ENCODE measurements around the gene OSBPL6. TPM values are rescaled to one million over a fixed set of nuclear protein-coding genes. Genes with fewer than 3 reads are reported as not detected.
A peak's percentile ranks its signal among the peaks of the same experiment; 100 is the strongest.

OSBPL6 gene
- total and polyA plus RNA-seq, 9 of the 15 experiments (the other 6 are each of a cell fraction or from before 2014, with no cell fraction given), result 3.4 to 12.7 (median 9.3) TPM

- TF ChIP-seq, protein P1, sequence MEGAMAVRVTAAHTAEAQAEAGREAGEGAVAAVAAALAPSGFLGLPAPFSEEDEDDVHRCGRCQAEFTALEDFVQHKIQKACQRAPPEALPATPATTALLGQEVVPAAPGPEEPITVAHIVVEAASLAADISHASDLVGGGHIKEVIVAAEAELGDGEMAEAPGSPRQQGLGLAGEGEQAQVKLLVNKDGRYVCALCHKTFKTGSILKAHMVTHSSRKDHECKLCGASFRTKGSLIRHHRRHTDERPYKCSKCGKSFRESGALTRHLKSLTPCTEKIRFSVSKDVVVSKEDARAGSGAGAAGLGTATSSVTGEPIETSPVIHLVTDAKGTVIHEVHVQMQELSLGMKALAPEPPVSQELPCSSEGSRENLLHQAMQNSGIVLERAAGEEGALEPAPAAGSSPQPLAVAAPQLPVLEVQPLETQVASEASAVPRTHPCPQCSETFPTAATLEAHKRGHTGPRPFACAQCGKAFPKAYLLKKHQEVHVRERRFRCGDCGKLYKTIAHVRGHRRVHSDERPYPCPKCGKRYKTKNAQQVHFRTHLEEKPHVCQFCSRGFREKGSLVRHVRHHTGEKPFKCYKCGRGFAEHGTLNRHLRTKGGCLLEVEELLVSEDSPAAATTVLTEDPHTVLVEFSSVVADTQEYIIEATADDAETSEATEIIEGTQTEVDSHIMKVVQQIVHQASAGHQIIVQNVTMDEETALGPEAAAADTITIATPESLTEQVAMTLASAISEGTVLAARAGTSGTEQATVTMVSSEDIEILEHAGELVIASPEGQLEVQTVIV (CRISPR knock-in tag; IDR thresholded peaks at IDR 0.05; ENCODE audit: borderline replicate concordance), result no peak
- TF ChIP-seq, protein P2, sequence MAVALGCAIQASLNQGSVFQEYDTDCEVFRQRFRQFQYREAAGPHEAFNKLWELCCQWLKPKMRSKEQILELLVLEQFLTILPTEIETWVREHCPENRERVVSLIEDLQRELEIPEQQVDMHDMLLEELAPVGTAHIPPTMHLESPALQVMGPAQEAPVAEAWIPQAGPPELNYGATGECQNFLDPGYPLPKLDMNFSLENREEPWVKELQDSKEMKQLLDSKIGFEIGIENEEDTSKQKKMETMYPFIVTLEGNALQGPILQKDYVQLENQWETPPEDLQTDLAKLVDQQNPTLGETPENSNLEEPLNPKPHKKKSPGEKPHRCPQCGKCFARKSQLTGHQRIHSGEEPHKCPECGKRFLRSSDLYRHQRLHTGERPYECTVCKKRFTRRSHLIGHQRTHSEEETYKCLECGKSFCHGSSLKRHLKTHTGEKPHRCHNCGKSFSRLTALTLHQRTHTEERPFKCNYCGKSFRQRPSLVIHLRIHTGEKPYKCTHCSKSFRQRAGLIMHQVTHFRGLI (CRISPR knock-in tag; IDR thresholded peaks at IDR 0.05), result no peak
- TF ChIP-seq POLR3G (IDR thresholded peaks at IDR 0.05; ENCODE audit: extremely low read depth, insufficient read length, insufficient replicate concordance), result no peak
- no peak for TF ChIP-seq IRF2 (CRISPR knock-in tag; IDR thresholded peaks at IDR 0.05)
- TF ChIP-seq KLF6 (CRISPR knock-in tag; IDR thresholded peaks at IDR 0.05; ENCODE audit: borderline replicate concordance), result no peak
- no peak for TF ChIP-seq RNF219 (CRISPR knock-in tag; IDR thresholded peaks at IDR 0.05)
- no peak for TF ChIP-seq ZNF639 (CRISPR knock-in tag; conservative IDR thresholded peaks at IDR 0.05 in 1 of 2, IDR thresholded peaks at IDR 0.05 in 1 of 2)
- TF ChIP-seq ZNF184 (CRISPR knock-in tag; IDR thresholded peaks at IDR 0.05), result no peak
- peak; percentile 64 for TF ChIP-seq TFAP4 (CRISPR knock-in tag; IDR thresholded peaks at IDR 0.05; ENCODE audit: borderline replicate concordance)
- no peak for TF ChIP-seq NCOA6 (IDR thresholded peaks at IDR 0.05)
- 0 out of 2 replicates have a peak, but pooled peaks have one; percentile 69 for TF ChIP-seq PTBP1 (IDR thresholded peaks at IDR 0.05; ENCODE audit: low read depth, low read length)
- TF ChIP-seq GATAD2B (IDR thresholded peaks at IDR 0.05; ENCODE audit: borderline replicate concordance), result no peak
- no peak for TF ChIP-seq SMAD2 (IDR thresholded peaks at IDR 0.05; ENCODE audit: low read depth, low read length)
- TF ChIP-seq CBX2 (IDR thresholded peaks at IDR 0.05; ENCODE audit: insufficient read depth, low read length, poor library complexity, severe bottlenecking), result no peak
- no peak for TF ChIP-seq ZNF274 (IDR thresholded peaks at IDR 0.05; ENCODE audit: borderline replicate concordance, low read depth, low read length)
- TF ChIP-seq KDM5B (IDR thresholded peaks at IDR 0.05; ENCODE audit: insufficient replicate concordance, low read depth, low read length), result no peak
- TF ChIP-seq ZNF253 (CRISPR knock-in tag; conservative IDR thresholded peaks at IDR 0.05), result no peak
- no peak for TF ChIP-seq E2F3 (CRISPR knock-in tag; IDR thresholded peaks at IDR 0.05)
Observed at GRCh38 chr2:178413472-178414265, 219.4 kb downstream of the OSBPL6 start (continued).
